Measurements from ENCODE around the gene SLC23A2. TPM values are rescaled to one million over a fixed set of nuclear protein-coding genes. Genes with fewer than 3 reads are reported as not detected.

SLC23A2 gene
- total RNA-seq, 2 donors from 2014 or later, result 21.0 to 39.1 TPM

DNA sequence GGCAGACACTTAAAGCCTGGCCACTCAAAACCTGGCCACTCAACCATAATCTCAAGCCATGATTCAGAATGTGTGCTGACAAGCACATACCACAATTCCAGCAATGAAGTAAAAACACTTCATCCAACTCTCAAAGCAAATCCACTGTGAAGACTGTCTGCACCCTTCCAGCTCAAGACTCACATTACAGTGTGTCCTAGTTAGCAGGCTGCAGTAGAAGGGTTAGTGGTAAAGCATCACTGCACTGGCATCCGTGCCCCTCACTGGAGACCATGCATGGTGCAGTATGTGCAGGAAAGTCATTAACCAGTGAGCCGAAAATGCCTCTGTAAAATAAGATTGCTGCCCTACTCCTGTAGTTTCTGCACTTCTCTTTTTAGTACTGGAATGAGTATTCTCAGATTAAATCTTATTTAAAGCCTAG, 43.4 kb downstream of the SLC23A2 start:
- no peak overlapping the region for H3K4me3 ChIP-seq
- no peaks in the 10 kb centered on the region for H3K4me1 ChIP-seq (replicated peaks)
- intact Hi-C loops (cut with DNase I), result loop anchor here (10.0 kb wide), 1 partner anchor 137 kb away; no protein-coding TSS in a partner anchor
- no peaks in the 10 kb centered on the region for H3K36me3 ChIP-seq
- no peaks in the 10 kb centered on the region for H3K27me3 ChIP-seq (replicated peaks; ENCODE audit: insufficient read depth)
- DNase-seq (ENCODE audit: low spot score), result no peak
- WGBS, result 67% methylated on average over 2 of the region's 2 CpGs
- no peaks in the 10 kb centered on the region for H3K9me3 ChIP-seq
- no peak for TF ChIP-seq POLR2A (IDR thresholded peaks at IDR 0.05)
- TF ChIP-seq, protein P1, sequence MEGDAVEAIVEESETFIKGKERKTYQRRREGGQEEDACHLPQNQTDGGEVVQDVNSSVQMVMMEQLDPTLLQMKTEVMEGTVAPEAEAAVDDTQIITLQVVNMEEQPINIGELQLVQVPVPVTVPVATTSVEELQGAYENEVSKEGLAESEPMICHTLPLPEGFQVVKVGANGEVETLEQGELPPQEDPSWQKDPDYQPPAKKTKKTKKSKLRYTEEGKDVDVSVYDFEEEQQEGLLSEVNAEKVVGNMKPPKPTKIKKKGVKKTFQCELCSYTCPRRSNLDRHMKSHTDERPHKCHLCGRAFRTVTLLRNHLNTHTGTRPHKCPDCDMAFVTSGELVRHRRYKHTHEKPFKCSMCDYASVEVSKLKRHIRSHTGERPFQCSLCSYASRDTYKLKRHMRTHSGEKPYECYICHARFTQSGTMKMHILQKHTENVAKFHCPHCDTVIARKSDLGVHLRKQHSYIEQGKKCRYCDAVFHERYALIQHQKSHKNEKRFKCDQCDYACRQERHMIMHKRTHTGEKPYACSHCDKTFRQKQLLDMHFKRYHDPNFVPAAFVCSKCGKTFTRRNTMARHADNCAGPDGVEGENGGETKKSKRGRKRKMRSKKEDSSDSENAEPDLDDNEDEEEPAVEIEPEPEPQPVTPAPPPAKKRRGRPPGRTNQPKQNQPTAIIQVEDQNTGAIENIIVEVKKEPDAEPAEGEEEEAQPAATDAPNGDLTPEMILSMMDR (IDR thresholded peaks at IDR 0.05), result no peak
- TF ChIP-seq POLR2AphosphoS5 (IDR thresholded peaks at IDR 0.05), result no peak
- no peak overlapping the region for H3K27ac ChIP-seq

DNA sequence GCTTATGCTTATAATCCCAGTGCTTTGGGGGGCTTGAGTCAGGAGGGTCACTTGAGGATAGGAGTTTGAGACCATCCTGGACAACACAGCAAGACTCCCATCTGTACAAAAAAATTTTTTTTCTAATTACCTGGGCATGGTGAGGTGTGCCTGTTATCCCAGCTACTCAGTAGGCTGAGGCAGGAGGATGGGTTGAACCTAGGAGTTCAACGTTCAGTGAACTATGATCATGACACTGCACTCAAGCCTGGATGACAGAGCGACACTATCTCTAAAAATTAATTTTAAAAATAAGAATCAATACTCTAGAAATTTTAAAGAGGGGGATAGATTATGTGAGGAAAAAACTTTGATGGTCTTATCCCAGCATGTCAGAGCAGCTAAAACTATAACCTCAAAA, 44.1 kb downstream of the SLC23A2 start:
- TF ChIP-seq, protein P1 (IDR thresholded peaks at IDR 0.05), result no peak
- TF ChIP-seq POLR2AphosphoS5 (IDR thresholded peaks at IDR 0.05) (no peak), POLR2A (IDR thresholded peaks at IDR 0.05) (no peak)
- WGBS, result 88% methylated on average over 2 of the region's 2 CpGs
- no peak for DNase-seq (ENCODE audit: low spot score)

DNA sequence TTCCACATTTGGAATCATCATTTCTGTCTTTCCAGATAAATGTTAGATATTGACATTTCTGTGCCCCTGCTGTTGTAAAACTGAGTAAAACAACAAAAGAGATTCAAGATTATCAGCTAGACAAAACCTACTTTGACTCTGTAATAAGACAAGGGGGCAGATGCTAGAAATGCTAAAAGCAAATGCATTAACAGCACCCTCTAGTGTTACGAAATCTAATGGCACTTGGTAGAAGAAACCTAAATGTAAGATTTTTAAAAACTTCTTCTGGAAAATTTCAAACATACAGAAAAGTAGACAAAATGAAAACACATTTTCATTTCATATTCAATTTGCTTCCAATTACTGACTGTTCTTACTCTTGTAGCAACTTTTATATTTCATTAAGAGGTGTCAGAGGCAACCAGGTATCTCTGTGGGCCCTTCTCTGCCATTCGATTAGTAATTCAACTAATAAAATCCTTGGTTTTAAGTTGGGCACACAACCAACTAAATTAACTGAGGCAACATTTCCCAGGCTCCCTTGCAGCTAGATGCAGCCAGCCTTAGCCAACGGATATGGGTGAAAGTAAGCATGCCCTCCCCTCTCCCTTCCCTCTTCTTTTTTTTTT, 45.0 kb downstream of the SLC23A2 start:
- H3K36me3 ChIP-seq, result no peaks in the 10 kb centered on the region
- TF ChIP-seq POLR2A (IDR thresholded peaks at IDR 0.05) (no peak), POLR2AphosphoS5 (IDR thresholded peaks at IDR 0.05) (no peak)
- TF ChIP-seq, protein P1 (IDR thresholded peaks at IDR 0.05), result peak; percentile 62 to 85 (median 74)
- no peak overlapping the region for H3K27ac ChIP-seq
- H3K9me3 ChIP-seq, result no peaks in the 10 kb centered on the region
- 56% methylated on average over 3 of the region's 3 CpGs for WGBS
- H3K27me3 ChIP-seq (replicated peaks; ENCODE audit: insufficient read depth), result no peaks in the 10 kb centered on the region
- H3K4me3 ChIP-seq, result no peak overlapping the region
- H3K4me1 ChIP-seq (replicated peaks), result no peaks in the 10 kb centered on the region
- intact Hi-C loops (cut with DNase I), result loop anchor here (10.0 kb wide), 1 partner anchor 138 kb away; no protein-coding TSS in a partner anchor
- no peak for DNase-seq (ENCODE audit: low spot score)

More for the DNA sequence above, 44.1 kb downstream of the SLC23A2 start:
- H3K36me3 ChIP-seq, result no peaks in the 10 kb centered on the region
- intact Hi-C loops (cut with DNase I), result loop anchor here (10.0 kb wide), 1 partner anchor 138 kb away; no protein-coding TSS in a partner anchor
- H3K9me3 ChIP-seq, result no peaks in the 10 kb centered on the region
- H3K27ac ChIP-seq, result no peak overlapping the region
- H3K4me1 ChIP-seq (replicated peaks), result no peaks in the 10 kb centered on the region
- no peak overlapping the region for H3K4me3 ChIP-seq
- H3K27me3 ChIP-seq (replicated peaks; ENCODE audit: insufficient read depth), result no peaks in the 10 kb centered on the region

DNA sequence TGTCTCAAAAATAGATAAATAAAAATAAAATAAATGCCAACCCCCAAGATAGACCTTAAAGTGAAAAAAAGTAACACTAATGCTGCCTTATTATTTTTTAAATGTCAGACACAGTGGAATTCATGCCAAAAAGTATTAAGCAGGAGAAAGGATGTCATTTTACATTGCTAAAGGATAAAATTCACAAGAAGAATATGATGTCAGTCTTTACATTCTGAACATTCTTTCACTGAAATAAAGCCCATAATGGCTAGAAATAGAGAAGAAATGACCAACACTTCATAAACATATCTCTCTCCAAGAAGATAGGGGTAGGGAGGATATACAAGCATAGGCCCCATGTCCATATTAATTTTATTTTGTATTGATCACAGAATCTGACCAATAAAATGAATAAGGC, 47.4 kb downstream of the SLC23A2 start:
- intact Hi-C loops (cut with DNase I), result loop anchor here (10.0 kb wide), 1 partner anchor 141 kb away; no protein-coding TSS in a partner anchor
- TF ChIP-seq, protein P1 (IDR thresholded peaks at IDR 0.05), result no peak
- no peak for TF ChIP-seq POLR2AphosphoS5 (IDR thresholded peaks at IDR 0.05)
- no peak for TF ChIP-seq POLR2A (IDR thresholded peaks at IDR 0.05)
- DNase-seq (ENCODE audit: low spot score), result no peak
- Histone ChIP-seq H3K4me1 (replicated peaks) (peaks cover 3% of the 10 kb centered on the region), H3K27me3 (replicated peaks; ENCODE audit: insufficient read depth) (no peaks in the 10 kb centered on the region), H3K9me3 (no peaks in the 10 kb centered on the region), H3K4me3 (no peak overlapping the region), H3K36me3 (no peaks in the 10 kb centered on the region), H3K27ac (no peak overlapping the region)

DNA sequence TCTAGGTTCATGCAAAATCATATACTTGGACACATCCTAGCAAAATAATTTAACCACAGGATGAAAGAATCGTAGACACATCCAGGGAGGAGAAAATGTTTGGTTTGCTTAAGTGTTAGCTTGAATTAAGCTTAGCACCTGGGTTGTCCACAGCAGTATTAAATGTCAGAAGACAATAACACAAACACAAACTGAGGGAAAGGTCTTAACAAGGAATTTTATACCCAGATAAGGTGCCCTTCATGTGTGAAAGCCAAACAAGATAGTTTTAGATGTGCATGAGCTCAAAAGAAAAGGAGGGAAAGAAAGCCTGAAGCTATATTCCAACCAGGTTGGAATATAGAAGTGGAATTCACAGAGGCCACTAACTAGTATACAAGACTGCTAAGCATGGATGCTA, 49.1 kb downstream of the SLC23A2 start:
- intact Hi-C loops (cut with DNase I), result loop anchor here (10.0 kb wide), 1 partner anchor 143 kb away; no protein-coding TSS in a partner anchor

More for the DNA sequence above, 49.1 kb downstream of the SLC23A2 start:
- Histone ChIP-seq H3K36me3 (no peaks in the 10 kb centered on the region), H3K4me3 (no peak overlapping the region), H3K4me1 (replicated peaks) (peaks cover 3% of the 10 kb centered on the region), H3K27me3 (replicated peaks; ENCODE audit: insufficient read depth) (no peaks in the 10 kb centered on the region), H3K27ac (no peak overlapping the region), H3K9me3 (no peaks in the 10 kb centered on the region)
- 100% methylated on average over 1 of the region's 1 CpG for WGBS
- DNase-seq (ENCODE audit: low spot score), result no peak
- TF ChIP-seq POLR2AphosphoS5 (IDR thresholded peaks at IDR 0.05) (no peak), POLR2A (IDR thresholded peaks at IDR 0.05) (no peak)
- TF ChIP-seq, protein P1 (IDR thresholded peaks at IDR 0.05), result no peak

Data from prostate gland (tissue), 2 donors.